IMR-90 (cell line): ENCODE measurements around the gene USP24. TPM values are rescaled to one million over a fixed set of nuclear protein-coding genes. Genes with fewer than 3 reads are reported as not detected.

Experiments
- ATAC-seq: fragments of 200-7000 bp; cut with Tn5 transposase; 2 replicates; pipeline ENCODE4 v1.9.1; 2020; ENCODE audit warnings: low read depth, mild to moderate bottlenecking, moderate library complexity
- BruUV-seq: library from RNA; stranded (reverse); fragments of 400-500 nt; replicated peaks from 2 replicates; lab custom pipeline; 2021; lab: Mats Ljungman, UMichigan
- CTCF ChIA-PET: fragments of 300-600 bp; formaldehyde crosslinking; extraction: SDS; loops from one replicate; lab custom pipeline; 2021; ENCODE audit warnings: antibody characterized with exemption; lab: Yijun Ruan, JAX
- POLR2A ChIA-PET: fragments of 300-600 bp; sonication (Branson Sonifier 250); formaldehyde crosslinking; loops from one replicate; lab custom pipeline; 2022; ENCODE audit warnings: antibody characterized with exemption; ENCODE audit not compliant: unreplicated experiment; lab: Charles Lee
- DNase-seq: peaks from one replicate; pipeline ENCODE4 v3.0.0; 2013
- H2AFZ ChIP-seq: replicated peaks from 2 replicates; pipeline ENCODE3; 2013; ENCODE audit warnings: low read length, mild to moderate bottlenecking; ENCODE audit not compliant: poor library complexity
- H2AK5ac ChIP-seq: 2 replicates; pipeline ENCODE4 v1.6.1; 2013; ENCODE audit warnings: low read depth, low read length, inconsistent platforms
- H2AK9ac ChIP-seq: replicated peaks from 2 replicates; pipeline ENCODE3; 2013; ENCODE audit warnings: mild to moderate bottlenecking, low read depth, low read length, moderate library complexity; ENCODE audit not compliant: poor library complexity
- H2BK120ac ChIP-seq: 2 replicates; pipeline ENCODE4 v1.6.1; 2013; ENCODE audit warnings: low read depth, low read length, inconsistent platforms
- H2BK15ac ChIP-seq: 3 replicates; pipeline ENCODE4 v1.6.1; 2013; ENCODE audit warnings: low read depth, low read length, inconsistent platforms
- H2BK20ac ChIP-seq: 2 replicates; pipeline ENCODE4 v1.6.1; 2013; ENCODE audit warnings: low read depth, mild to moderate bottlenecking, inconsistent platforms, low read length, moderate library complexity
- H2BK5ac ChIP-seq: 2 replicates; pipeline ENCODE4 v1.6.1; 2013; ENCODE audit warnings: mild to moderate bottlenecking, low read depth, low read length, inconsistent platforms; ENCODE audit not compliant: poor library complexity, severe bottlenecking
- H3K14ac ChIP-seq: replicated peaks from 2 replicates; pipeline ENCODE4 v1.6.1; 2013; ENCODE audit warnings: low read depth, low read length, inconsistent platforms
- H3K18ac ChIP-seq: 2 replicates; pipeline ENCODE4 v1.6.1; 2013; ENCODE audit warnings: low read depth, low read length, control low read depth
- H3K23ac ChIP-seq: 2 replicates; pipeline ENCODE4 v1.6.1; 2013; ENCODE audit warnings: low read depth, low read length, inconsistent platforms
- H3K27ac ChIP-seq: 2 replicates; pipeline ENCODE4 v1.5.1; 2013; ENCODE audit warnings: mild to moderate bottlenecking, control low read depth, low read length; ENCODE audit not compliant: insufficient read depth
- H3K27me3 ChIP-seq: 2 replicates; pipeline ENCODE4 v1.6.1; 2013; ENCODE audit warnings: low read length; ENCODE audit not compliant: control insufficient read depth, insufficient read depth
- H3K36me3 ChIP-seq: 2 replicates; pipeline ENCODE4 v1.6.1; 2013; ENCODE audit warnings: low read length, mixed read lengths; ENCODE audit not compliant: control insufficient read depth, insufficient read depth
- H3K4ac ChIP-seq: 2 replicates; pipeline ENCODE4 v1.6.1; 2013; ENCODE audit warnings: low read depth, low read length, inconsistent platforms
- H3K4me1 ChIP-seq: 2 replicates; pipeline ENCODE4 v1.6.1; 2013; ENCODE audit warnings: low read length, mixed read lengths; ENCODE audit not compliant: control insufficient read depth, insufficient read depth
- H3K4me2 ChIP-seq: 2 replicates; pipeline ENCODE4 v1.6.1; 2013; ENCODE audit warnings: low read depth, mild to moderate bottlenecking, control low read depth, low read length, moderate library complexity
- H3K4me3 ChIP-seq: 2 replicates; pipeline ENCODE4 v1.5.1; 2013; ENCODE audit warnings: low read depth, mild to moderate bottlenecking, control low read depth, low read length, moderate library complexity; ENCODE audit not compliant: insufficient read depth
- H3K56ac ChIP-seq: 2 replicates; pipeline ENCODE4 v1.6.1; 2013; ENCODE audit warnings: low read length, inconsistent platforms; ENCODE audit not compliant: insufficient read depth; ENCODE audit errors: extremely low read depth
- H3K79me1 ChIP-seq, 2 experiments: 2 replicates each; pipeline ENCODE4 v1.6.1; 2013; ENCODE audit warnings: low read length in 2 of 2, inconsistent platforms in 1 of 2, low read depth in 1 of 2
- H3K9ac ChIP-seq: 2 replicates; pipeline ENCODE4 v1.6.1; 2013; ENCODE audit warnings: low read depth, low read length, control low read depth
- H3K9me1 ChIP-seq: 2 replicates; pipeline ENCODE4 v1.6.1; 2013; ENCODE audit warnings: low read length, inconsistent platforms; ENCODE audit not compliant: insufficient read depth
- H3K9me3 ChIP-seq: 2 replicates; pipeline ENCODE4 v1.6.1; 2013; ENCODE audit warnings: low read length; ENCODE audit not compliant: control insufficient read depth, insufficient read depth
- H4K20me1 ChIP-seq: 2 replicates; pipeline ENCODE4 v1.6.1; 2013; ENCODE audit warnings: low read length, inconsistent platforms; ENCODE audit not compliant: insufficient read depth
- H4K5ac ChIP-seq: 2 replicates; pipeline ENCODE4 v1.6.1; 2013; ENCODE audit warnings: mild to moderate bottlenecking, low read depth, low read length, control low read depth
- H4K8ac ChIP-seq, 2 experiments: 2 replicates each; pipeline ENCODE4 v1.6.1; 2013; ENCODE audit warnings: low read depth in 2 of 2, low read length in 2 of 2, control low read depth in 1 of 2, inconsistent platforms in 1 of 2
- H4K91ac ChIP-seq: 2 replicates; pipeline ENCODE4 v1.6.1; 2013; ENCODE audit warnings: low read depth, low read length, inconsistent platforms; ENCODE audit not compliant: insufficient read depth
- CEBPB ChIP-seq: IDR thresholded peaks from 2 replicates; pipeline ENCODE4 v1.6.1; 2012; ENCODE audit warnings: low read depth, low read length, improper control_type of control experiment
- CHD1 ChIP-seq: IDR thresholded peaks from 2 replicates; pipeline ENCODE4 v1.6.1; 2012; ENCODE audit warnings: low read depth, low read length, improper control_type of control experiment
- CTCF ChIP-seq: conservative IDR thresholded peaks from 2 replicates; pipeline ENCODE4 v1.5.1; 2012; ENCODE audit warnings: mild to moderate bottlenecking, low read depth, low read length, improper control_type of control experiment
- MAFK ChIP-seq: IDR thresholded peaks from 2 replicates; pipeline ENCODE4 v1.6.1; 2012; ENCODE audit warnings: low read depth, low read length, improper control_type of control experiment
- MAZ ChIP-seq: IDR thresholded peaks from 2 replicates; pipeline ENCODE4 v1.6.1; 2012; ENCODE audit warnings: low read depth, mild to moderate bottlenecking, low read length, improper control_type of control experiment, moderate library complexity, borderline replicate concordance
- NFE2L2 ChIP-seq: fragments of 150-350 bp; IDR thresholded peaks from 2 replicates; pipeline ENCODE4 v1.6.1; 2016; ENCODE audit warnings: low read depth, mild to moderate bottlenecking, low read length
- POLR2A ChIP-seq: IDR thresholded peaks from 2 replicates; pipeline ENCODE4 v1.6.1; 2012; ENCODE audit warnings: mild to moderate bottlenecking, low read depth, low read length
- RAD21 ChIP-seq: IDR thresholded peaks from 2 replicates; pipeline ENCODE4 v1.6.1; 2012; ENCODE audit warnings: low read length, improper control_type of control experiment
- RCOR1 ChIP-seq: IDR thresholded peaks from 2 replicates; pipeline ENCODE4 v1.6.1; 2012; ENCODE audit warnings: mild to moderate bottlenecking, low read length, improper control_type of control experiment; ENCODE audit not compliant: insufficient replicate concordance
- RFX5 ChIP-seq: IDR thresholded peaks from 2 replicates; pipeline ENCODE4 v1.8.0; 2012; ENCODE audit warnings: low read depth, mild to moderate bottlenecking, low read length, moderate library complexity
- SMC3 ChIP-seq: fragments of 150-350 bp; IDR thresholded peaks from 2 replicates; pipeline ENCODE4 v1.6.1; 2016; ENCODE audit warnings: low read depth, mild to moderate bottlenecking, antibody characterized with exemption, low read length, moderate library complexity
- USF2 ChIP-seq: fragments of 150-350 bp; IDR thresholded peaks from 2 replicates; pipeline ENCODE4 v1.6.1; 2017; ENCODE audit warnings: mild to moderate bottlenecking, antibody characterized with exemption, low read length, low read depth
- WGBS, 2 experiments: methylation state at CpG; one replicate each; pipeline versions ENCODE4 v1.1.5 to v1.1.7; 2013; ENCODE audit warnings: missing lambda C conversion rate in 2 of 2; ENCODE audit not compliant: insufficient read length in 1 of 2; ENCODE audit errors: extremely low coverage in 2 of 2; 5-methylcytosine and 5-hydroxymethylcytosine counted together
- dilution Hi-C: fragments of 300-500 bp; cut with HindIII; formaldehyde crosslinking; loops from one replicate; pipeline ENCODE4 v1.14.3; 2018; ENCODE audit warnings: low sequenced_read_pairs; ENCODE audit not compliant: unreplicated experiment
- in situ Hi-C: fragments of 300-500 bp; cut with MboI; formaldehyde crosslinking; loops from 3 replicates; pipeline ENCODE4 v1.14.3; 2019; ENCODE audit warnings: low sequenced_read_pairs, inconsistent platforms, mixed read lengths
- intact Hi-C: fragments of 100-400 bp; cut with micrococcal nuclease; formaldehyde crosslinking; loops from 2 replicates; pipeline ENCODE4 v1.10.0; 2022
- polyA plus RNA-seq, 3 experiments: library from polyadenylated mRNA; depleted of rRNA; stranded (reverse); fragments of >200 nt; gene quantifications; 2 replicates each; pipeline ENCODE4 v1.2.3, GENCODE V29; 2012; ENCODE audit warnings: low replicate concordance in 1 of 3
- total RNA-seq: library from RNA; depleted of rRNA; stranded (reverse); fragments of >200 nt; gene quantifications from 2 replicates; pipeline ENCODE4 v1.2.3, GENCODE V29; 2012
- TF ChIP-seq, protein P1 (sequence below): fragments of 150-350 bp; IDR thresholded peaks from 2 replicates; pipeline ENCODE4 v1.6.1; 2016; ENCODE audit warnings: low read depth, mild to moderate bottlenecking, low read length, moderate library complexity, borderline replicate concordance

Gene USP24
- total and polyA plus RNA-seq, 2 of the 4 experiments (the other 2 are of a cell fraction) = 8.4 to 36.7 TPM

DNA sequence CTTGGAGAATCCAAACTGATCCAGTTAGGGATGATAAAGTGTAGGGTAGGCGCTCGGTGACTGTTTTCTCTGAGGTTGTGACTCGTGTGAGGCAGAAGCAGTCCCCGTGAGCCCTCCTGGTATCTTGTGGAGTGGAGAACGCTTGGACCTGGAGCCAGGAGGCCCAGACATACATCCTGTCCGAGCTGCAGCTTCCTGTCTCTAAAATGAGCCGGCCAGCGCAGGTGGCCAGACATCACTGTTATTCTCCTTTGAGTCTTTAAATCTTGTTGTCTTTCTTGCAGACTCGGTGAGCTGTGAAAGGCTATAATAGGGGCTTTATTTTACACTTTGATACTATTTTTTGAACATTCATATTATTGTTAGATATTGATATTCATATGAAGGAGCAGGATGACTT is 163.5 kb downstream of the USP24 start (continued):
- TF ChIP-seq, protein P1, sequence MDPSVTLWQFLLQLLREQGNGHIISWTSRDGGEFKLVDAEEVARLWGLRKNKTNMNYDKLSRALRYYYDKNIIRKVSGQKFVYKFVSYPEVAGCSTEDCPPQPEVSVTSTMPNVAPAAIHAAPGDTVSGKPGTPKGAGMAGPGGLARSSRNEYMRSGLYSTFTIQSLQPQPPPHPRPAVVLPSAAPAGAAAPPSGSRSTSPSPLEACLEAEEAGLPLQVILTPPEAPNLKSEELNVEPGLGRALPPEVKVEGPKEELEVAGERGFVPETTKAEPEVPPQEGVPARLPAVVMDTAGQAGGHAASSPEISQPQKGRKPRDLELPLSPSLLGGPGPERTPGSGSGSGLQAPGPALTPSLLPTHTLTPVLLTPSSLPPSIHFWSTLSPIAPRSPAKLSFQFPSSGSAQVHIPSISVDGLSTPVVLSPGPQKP = no peak

DNA sequence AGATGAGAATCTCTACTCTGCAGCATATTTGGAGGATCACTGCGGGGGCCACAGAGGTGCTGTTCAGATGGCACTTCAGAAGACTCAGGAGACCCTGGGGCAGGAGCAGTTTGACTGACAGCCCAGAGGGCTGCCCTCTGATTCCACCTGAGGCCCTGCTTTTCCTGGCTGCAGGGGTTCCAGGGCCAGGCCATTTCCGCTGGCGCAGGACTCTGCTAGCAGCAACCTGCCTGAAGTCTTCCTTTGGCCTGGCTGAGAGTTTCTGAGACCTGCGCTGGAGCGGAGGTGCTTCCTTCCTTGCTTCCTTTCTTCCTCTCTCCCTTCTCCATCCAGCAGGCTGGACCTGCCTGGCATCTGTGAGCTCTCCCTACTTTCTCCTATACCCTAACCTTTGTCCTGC is 164.0 kb downstream of the USP24 start:
- no peaks in the 10 kb centered on the region for H4K20me1 ChIP-seq
- DNase-seq (no peak), ATAC-seq (no peak)
- in situ Hi-C loops = no loop called here
- no peak overlapping the region for H2AK9ac ChIP-seq
- ChIA-PET POLR2A (no interaction called here), CTCF (no interaction called here)
- no peaks in the 10 kb centered on the region for H3K36me3 ChIP-seq
- H2BK15ac ChIP-seq = no peak overlapping the region
- no peak overlapping the region for H3K9ac ChIP-seq
- H3K4ac ChIP-seq = no peak overlapping the region
- no peak overlapping the region for H3K4me3 ChIP-seq
- no peaks in the 10 kb centered on the region for H3K79me1 ChIP-seq
- no peak overlapping the region for H2AK5ac ChIP-seq
- H2BK20ac ChIP-seq = no peak overlapping the region
- H3K27ac ChIP-seq = no peak overlapping the region
- intact Hi-C loops = no loop called here
- H2BK120ac ChIP-seq = no peak overlapping the region
- H3K14ac ChIP-seq = no peak overlapping the region
- no peak overlapping the region for H4K8ac ChIP-seq
- H2AFZ ChIP-seq = no peak overlapping the region
- H3K9me3 ChIP-seq = no peaks in the 10 kb centered on the region
- no peak overlapping the region for H4K5ac ChIP-seq
- dilution Hi-C loops = no loop called here
- H3K18ac ChIP-seq = no peak overlapping the region
- H3K4me2 ChIP-seq = no peak overlapping the region
- no TSS peak for BruUV-seq
- H3K27me3 ChIP-seq = peaks cover 35% of the 10 kb centered on the region
- H3K56ac ChIP-seq = no peak overlapping the region
- H2BK5ac ChIP-seq = no peak overlapping the region
- no peaks in the 10 kb centered on the region for H3K9me1 ChIP-seq
- 94% methylated on average over 3 of the region's 5 CpGs; no CpG with 5 or more reads in 1 of the 2 experiments for WGBS, 2 experiments
- no peaks in the 10 kb centered on the region for H3K4me1 ChIP-seq
- H4K91ac ChIP-seq = no peak overlapping the region
- H3K23ac ChIP-seq = no peak overlapping the region
- TF ChIP-seq MAFK = no peak
- TF ChIP-seq CTCF = no peak
- no peak for TF ChIP-seq CHD1
- TF ChIP-seq NFE2L2 = no peak
- no peak for TF ChIP-seq USF2
- TF ChIP-seq, protein P1 = no peak
- TF ChIP-seq CEBPB = no peak
- no peak for TF ChIP-seq SMC3
- no peak for TF ChIP-seq RCOR1
- no peak for TF ChIP-seq RFX5
- TF ChIP-seq MAZ = no peak
- TF ChIP-seq RAD21 = no peak
- no peak for TF ChIP-seq POLR2A
